Stimulated activated CD4-positive, alpha-beta T cell treated with anti-CD3 and anti-CD28 coated beads, Interleukin-12 subunit alpha, Interleukin-12 subunit beta, amount 100 ng/mL, for 48 hours (primary cell): Measurements from ENCODE around the gene CAPN10.
"Not testable (repeated sequence)": the region's sequence is repeated elsewhere in the genome, so short reads cannot be mapped to it uniquely, and the experiment has no call there.

ENCODE experiments used
- DNase-seq, 3 donors: peaks; one replicate each; pipeline ENCODE4 v3.0.0-alpha.2; 2020; ENCODE audit warnings: low read depth in 2 of 3, low spot score in 1 of 3

CAPN10 gene

GRCh38 chr2:240586198-240586918, at the start of gene CAPN10:
CAPN10 (plus strand) TSS chr2:240586734; CDS start chr2:240586912, 178 bp downstream.
- DNase-seq: peak; percentile 94 to 98 (median 94)

GRCh38 chr2:240538031-240538780, 48.3 kb upstream of the CAPN10 start:
- no peak for DNase-seq

GRCh38 chr2:240539101-240539500, 47.4 kb upstream of the CAPN10 start:
- DNase-seq: not testable (repeated sequence)

DNA sequence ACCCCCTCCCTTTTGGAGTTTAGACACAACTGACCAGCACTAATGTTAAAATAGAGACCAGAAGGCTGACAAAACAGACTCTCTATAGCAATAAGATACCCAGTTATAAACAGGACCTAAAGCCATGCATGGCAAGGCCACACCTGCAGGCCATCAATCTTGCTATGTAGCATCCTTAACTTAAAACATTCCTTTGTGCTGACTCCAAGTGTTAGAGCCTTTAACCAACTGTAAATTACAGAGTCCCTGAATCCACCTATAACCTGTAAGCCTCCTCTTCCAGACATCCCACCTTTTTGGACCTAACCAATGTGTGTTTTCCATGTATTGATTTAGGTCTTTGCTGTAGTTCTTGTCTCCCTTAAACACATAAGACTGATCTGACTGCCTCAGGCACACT, 46.6 kb upstream of the CAPN10 start:
- DNase-seq: no peak

GRCh38 chr2:240551288-240551687, 35.2 kb upstream of the CAPN10 start:
- no peak for DNase-seq

DNA sequence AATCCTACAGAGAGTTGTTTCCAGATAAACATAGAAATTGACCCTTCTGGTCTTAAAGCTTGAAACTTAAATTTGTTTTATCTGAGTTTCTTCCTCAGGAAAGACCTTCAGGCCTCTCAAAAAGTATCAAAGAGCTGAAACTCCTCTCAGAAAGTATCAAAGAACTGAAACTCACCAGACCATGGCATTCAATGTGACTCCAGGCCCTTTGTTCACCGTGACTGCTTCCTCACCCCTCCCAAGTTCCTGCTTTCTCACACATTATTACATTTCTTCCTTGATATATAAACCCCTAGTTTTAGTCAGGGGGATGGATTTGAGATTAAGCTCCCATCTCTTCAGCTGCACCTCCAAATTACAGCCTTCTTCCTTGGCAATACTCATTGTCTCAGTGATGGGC, 34.7 kb upstream of the CAPN10 start:
- no peak for DNase-seq

DNA sequence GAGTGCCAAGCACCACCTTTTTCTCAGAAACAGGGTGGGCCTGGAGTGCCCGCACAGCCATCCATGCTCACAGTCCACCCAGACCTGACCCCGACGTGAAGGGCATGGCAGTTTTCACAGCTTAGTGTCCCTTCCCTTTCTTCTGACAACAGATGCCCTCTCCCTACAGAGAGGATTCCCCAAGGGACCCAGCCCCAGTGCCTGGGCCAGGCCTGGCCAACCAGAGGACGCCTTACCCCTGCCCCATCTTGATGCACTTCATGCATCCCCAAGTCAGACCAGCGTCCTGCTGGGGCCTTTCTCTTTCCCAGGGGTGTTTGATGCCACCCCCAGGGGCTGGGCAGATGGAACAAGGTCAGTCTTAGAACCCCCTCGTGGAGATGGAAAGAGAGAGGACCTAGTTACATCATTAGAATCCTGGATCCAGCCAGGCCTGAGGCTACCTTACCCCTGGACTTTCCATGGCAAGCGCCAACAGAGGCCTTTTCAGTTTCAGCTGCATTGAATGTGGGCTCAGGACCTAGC, 32.5 kb upstream of the CAPN10 start:
- DNase-seq: no peak

- DNase-seq: no peak
These were observed 31.6 kb upstream of the CAPN10 start for GRCh38 chr2:240554767-240555493.

DNA sequence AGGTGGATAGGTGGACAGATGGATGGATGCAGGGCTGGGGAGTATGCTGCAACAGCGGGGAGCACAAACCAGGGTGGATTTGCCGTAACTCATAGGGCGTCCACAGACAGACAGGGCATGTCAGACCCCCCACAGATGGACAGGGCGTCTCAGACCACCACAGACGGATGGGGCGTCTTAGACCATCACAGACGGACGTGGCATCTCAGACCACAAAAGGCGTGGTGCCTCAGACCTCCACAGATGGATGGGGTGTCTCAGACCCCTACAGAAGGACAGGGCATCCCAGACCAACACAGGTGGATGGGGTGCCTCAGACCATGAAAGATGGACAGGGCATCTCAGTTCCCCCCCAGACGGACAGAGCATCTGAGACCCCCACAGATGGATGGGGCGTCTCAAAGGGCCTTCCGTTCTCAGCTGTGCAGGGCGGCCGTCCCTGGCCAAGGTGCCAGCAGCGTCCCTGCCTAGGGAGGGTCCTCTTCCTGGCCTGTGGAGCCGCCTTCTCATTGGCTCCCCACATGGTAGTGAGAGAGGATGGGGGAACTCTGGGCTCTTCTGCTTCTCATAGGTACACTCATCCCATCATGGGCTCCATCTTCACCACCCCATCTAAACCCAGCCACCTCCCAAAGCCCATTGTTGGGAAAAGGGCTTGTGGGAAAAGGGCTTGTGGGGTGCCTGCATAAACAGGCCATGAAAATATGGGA, 30.8 kb upstream of the CAPN10 start:
- DNase-seq: no peak

DNA sequence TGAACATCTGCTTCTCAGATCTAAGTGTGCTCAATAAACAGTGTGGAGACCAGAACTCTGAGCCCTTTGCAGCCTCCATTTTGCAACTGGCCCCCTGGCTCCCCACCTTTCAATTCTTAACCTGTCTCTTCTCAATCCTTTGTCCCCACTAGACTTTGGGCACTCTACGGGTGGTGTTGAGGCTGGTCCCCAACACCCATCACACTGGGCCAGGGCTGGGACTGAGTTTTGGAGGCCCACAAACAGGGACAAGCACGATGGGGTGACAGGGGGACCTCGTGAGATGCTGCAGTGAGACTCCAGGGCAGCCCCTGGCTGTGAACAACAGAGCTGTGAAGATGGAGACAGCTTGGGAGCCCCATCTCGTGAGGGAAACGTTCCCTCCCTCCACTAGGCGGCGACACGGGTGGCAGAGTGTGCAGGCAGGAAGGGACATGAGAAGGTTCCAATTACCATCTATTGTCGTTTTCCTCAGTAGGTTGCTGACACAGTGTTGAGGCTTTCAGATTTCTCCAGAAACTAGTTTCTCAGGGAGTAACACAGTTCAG, 29.9 kb upstream of the CAPN10 start:
- DNase-seq: peak in 1 of 3 donors; percentile 67

- DNase-seq: no peak
These were observed 29.3 kb upstream of the CAPN10 start for GRCh38 chr2:240557101-240557751.

GRCh38 chr2:240557808-240558207, 28.7 kb upstream of the CAPN10 start, which contains the start of gene ANKMY1:
ANKMY1 (minus strand) TSS chr2:240557988; CDS start chr2:240557335, 653 bp downstream.
- peak; percentile 52 to 69 (median 55) for DNase-seq

GRCh38 chr2:240558236-240558761, 28.2 kb upstream of the CAPN10 start:
- no peak for DNase-seq

- DNase-seq: no peak
These were observed 27.2 kb upstream of the CAPN10 start for GRCh38 chr2:240559286-240559685.

DNA sequence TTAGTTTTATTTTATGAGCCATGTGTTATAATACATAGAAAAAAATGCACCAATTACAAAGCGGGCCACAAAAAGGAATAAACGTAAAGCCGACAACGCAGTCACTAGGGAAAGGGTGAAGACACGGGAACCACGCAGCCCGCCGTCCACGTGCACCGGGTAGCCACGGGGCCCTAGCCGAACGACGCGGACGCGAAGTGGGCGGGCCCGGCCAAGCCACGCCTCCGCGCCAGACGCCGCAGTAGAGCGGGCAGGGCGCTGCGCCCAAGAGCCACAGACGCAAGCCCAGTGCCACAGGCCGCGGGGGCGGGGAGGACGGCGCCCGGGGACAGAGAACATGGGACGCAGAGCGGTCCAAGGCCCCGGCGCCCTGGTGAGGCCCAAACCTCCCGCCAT, 26.5 kb upstream of the CAPN10 start, which contains the start of gene DUSP28:
Gene DUSP28, plus strand, starts transcription at position 274 of the 396 bp plus-strand sequence. CDS start 328 bp downstream, outside the sequence.
- peak; percentile 84 to 89 (median 86) for DNase-seq

DNA sequence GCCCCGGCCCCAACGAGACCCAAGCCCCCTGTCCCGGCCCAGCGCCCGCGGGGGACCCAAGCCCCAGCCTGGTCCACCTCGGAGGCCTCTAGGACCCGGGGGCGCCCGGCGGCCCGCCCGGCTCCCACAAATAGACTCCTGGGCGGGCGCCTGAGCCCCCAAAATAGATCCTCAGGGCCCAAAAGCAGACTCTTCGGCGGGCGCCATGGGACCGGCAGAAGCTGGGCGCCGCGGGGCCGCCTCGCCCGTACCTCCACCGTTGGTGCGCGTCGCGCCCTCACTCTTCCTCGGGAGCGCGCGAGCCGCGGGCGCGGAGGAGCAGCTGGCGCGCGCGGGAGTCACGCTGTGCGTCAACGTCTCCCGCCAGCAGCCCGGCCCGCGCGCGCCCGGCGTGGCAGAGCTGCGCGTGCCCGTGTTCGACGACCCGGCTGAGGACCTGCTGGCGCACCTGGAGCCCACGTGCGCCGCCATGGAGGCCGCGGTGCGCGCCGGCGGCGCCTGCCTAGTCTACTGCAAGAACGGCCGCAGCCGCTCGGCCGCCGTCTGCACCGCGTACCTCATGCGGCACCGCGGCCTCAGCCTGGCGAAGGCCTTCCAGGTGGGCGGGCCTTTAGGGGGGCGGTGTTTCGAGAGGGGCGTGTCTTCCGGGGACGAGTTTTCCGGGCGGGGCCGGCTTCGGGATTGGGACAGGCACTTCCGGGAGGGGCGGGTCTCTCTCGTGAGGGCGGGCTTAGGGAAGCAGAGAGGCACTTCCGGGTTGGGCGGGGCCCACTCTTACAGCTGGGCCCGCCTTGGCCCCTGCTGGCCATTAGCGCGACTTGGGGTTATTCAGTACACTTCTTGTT, 25.8 kb upstream of the CAPN10 start:
- DNase-seq: peak; percentile 99 to 100 (median 100)

DNA sequence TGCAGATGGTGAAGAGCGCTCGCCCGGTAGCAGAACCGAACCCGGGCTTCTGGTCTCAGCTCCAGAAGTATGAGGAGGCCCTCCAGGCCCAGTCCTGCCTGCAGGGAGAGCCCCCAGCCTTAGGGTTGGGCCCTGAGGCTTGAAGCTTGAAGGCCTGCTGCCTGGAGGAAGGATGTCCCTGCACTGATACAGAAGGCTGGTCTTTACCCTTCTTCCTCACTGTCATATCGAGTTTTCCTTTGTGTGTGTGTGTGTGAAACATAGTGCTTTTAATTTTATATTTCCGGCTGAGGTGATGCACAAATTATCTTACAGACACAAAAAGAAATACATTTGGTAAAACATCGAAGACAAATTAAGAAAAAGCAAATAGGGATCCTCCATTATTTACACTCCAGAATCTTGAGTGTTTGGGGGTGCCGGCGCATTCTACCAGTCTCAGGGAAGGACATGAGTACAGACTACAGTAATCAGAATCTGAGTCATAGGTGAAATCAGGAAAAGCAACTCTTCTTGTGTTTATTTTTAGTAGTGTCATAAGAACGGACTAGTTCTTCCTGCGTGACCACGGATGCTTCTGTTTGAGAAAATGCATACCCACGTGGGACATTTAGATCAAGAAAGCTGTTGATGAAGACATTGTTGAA, 25.1 kb upstream of the CAPN10 start:
- no peak for DNase-seq

GRCh38 chr2:240563231-240563630, 23.3 kb upstream of the CAPN10 start:
- not testable (repeated sequence) for DNase-seq
